Subcutaneous abdominal adipose tissue (tissue), 5 donors: Measurements from ENCODE around the gene CNOT4.
"Not testable (repeated sequence)": the region's sequence is repeated elsewhere in the genome, so short reads cannot be mapped to it uniquely, and the experiment has no call there.

Experiments used
- H3K27ac ChIP-seq: one replicate; pipeline ENCODE4 v1.7.0; 2013; ENCODE audit warnings: low read depth, mild to moderate bottlenecking, inconsistent platforms, low read length, moderate library complexity
- H3K27me3 ChIP-seq, 5 donors: one replicate each; pipeline ENCODE4 v1.7.0; 2013; ENCODE audit warnings: low read length in 5 of 5, inconsistent platforms in 1 of 5; ENCODE audit not compliant: control insufficient read depth in 5 of 5, insufficient read depth in 4 of 5
- H3K36me3 ChIP-seq, 5 donors: one replicate each; pipeline ENCODE4 v1.7.0; 2013; ENCODE audit warnings: low read length in 5 of 5; ENCODE audit not compliant: control insufficient read depth in 5 of 5, insufficient read depth in 5 of 5
- H3K4me1 ChIP-seq, 5 donors: one replicate each; pipeline ENCODE4 v1.7.0; 2013; ENCODE audit warnings: low read length in 5 of 5, mild to moderate bottlenecking in 3 of 5, moderate library complexity in 1 of 5; ENCODE audit not compliant: control insufficient read depth in 5 of 5, insufficient read depth in 5 of 5
- H3K4me3 ChIP-seq, 5 donors: one replicate each; pipeline ENCODE4 v1.7.0; 2013; ENCODE audit warnings: low read length in 5 of 5, low read depth in 1 of 5
- H3K9ac ChIP-seq, 5 donors: one replicate each; pipeline ENCODE4 v1.7.0; 2013; ENCODE audit warnings: low read length in 5 of 5, mild to moderate bottlenecking in 4 of 5, moderate library complexity in 3 of 5
- H3K9me3 ChIP-seq, 5 donors: one replicate each; pipeline ENCODE4 v1.7.0; 2013; ENCODE audit warnings: low read length in 5 of 5; ENCODE audit not compliant: control insufficient read depth in 5 of 5
- donor health status: healthy.
- donor health status: healthy.
- donor health status: healthy.
- donor health status: healthy.
- donor health status: healthy.

Gene CNOT4

DNA sequence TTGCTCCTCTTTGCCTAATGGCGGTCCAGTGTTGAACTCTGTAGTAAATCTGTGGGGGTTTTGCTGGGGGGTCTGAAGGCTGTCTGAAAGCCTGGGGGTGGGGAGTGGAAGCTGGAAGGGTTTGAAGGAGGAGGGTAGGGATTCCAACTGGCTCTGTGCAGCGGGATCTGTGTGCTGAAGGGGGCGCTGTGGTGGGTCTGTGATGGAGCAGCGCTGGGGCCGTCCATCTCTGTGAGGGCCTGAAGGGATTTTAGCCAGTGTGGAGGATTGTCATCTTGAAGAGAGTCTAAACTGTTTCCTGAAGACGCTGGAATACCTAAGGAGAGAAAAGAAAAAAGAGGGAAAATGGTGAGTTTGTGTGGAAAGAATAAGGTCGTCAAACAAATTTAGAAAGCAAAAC lies 147.0 kb downstream of the CNOT4 start:
- Histone ChIP-seq H3K9me3 (no peaks in the 10 kb centered on the region), H3K4me1 (peaks cover 0 to 7% (median 0%) of the 10 kb centered on the region in 5 donors), H3K9ac (no peak overlapping the region), H3K36me3 (peaks cover 9 to 23% (median 18%) of the 10 kb centered on the region in 5 donors), H3K4me3 (no peak overlapping the region), H3K27ac (no peak overlapping the region), H3K27me3 (no peaks in the 10 kb centered on the region)

DNA sequence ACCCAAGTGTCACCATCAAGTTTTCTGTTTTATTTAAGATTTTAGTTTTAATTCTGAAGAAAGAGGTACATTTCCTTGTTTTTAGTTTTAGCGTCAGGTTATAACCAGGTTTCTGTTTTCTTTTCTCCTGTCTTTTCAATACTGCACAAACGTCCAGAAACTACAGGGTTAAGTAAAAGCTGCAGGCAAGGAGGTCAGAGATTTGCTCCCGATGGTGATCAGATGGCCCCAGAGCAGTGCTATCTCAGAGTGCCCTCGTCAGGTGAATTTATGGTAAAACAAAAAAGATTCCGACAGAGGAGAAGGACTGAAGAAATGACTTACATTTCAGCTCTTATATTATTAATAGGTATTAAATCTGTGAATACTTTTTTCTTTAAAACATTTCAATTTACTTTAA lies 148.1 kb downstream of the CNOT4 start:
- H3K9ac ChIP-seq: no peak overlapping the region
- no peak overlapping the region for H3K4me3 ChIP-seq
- no peaks in the 10 kb centered on the region for H3K9me3 ChIP-seq
- H3K27me3 ChIP-seq: no peaks in the 10 kb centered on the region
- peaks cover 9 to 23% (median 18%) of the 10 kb centered on the region in 5 donors for H3K36me3 ChIP-seq
- peaks cover 0 to 7% (median 0%) of the 10 kb centered on the region in 5 donors for H3K4me1 ChIP-seq
- H3K27ac ChIP-seq: no peak overlapping the region

DNA sequence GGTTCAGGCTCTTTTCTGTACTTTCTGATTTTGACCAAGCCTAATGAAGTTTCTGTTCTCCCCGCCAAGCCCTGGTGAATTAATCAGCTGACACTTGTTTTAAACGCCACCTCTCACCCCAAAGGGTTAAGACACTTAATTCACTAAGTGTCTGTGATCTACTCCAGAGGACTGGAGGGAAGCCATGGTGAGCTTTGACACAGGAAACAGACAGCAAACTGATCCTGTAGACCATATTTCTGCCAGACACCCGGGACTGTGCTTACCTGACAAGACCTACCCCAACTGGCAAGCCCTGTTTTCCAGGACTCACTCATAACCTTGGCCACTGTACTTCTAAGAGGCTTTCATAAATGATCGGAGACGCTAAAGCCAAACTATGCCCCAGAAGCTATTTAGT lies 150.3 kb downstream of the CNOT4 start:
- Histone ChIP-seq H3K27ac (no peak overlapping the region), H3K9me3 (no peaks in the 10 kb centered on the region), H3K4me3 (no peak overlapping the region), H3K9ac (no peak overlapping the region), H3K27me3 (no peaks in the 10 kb centered on the region), H3K36me3 (peaks cover 9 to 23% (median 18%) of the 10 kb centered on the region in 5 donors), H3K4me1 (no peaks in the 10 kb centered on the region)

DNA sequence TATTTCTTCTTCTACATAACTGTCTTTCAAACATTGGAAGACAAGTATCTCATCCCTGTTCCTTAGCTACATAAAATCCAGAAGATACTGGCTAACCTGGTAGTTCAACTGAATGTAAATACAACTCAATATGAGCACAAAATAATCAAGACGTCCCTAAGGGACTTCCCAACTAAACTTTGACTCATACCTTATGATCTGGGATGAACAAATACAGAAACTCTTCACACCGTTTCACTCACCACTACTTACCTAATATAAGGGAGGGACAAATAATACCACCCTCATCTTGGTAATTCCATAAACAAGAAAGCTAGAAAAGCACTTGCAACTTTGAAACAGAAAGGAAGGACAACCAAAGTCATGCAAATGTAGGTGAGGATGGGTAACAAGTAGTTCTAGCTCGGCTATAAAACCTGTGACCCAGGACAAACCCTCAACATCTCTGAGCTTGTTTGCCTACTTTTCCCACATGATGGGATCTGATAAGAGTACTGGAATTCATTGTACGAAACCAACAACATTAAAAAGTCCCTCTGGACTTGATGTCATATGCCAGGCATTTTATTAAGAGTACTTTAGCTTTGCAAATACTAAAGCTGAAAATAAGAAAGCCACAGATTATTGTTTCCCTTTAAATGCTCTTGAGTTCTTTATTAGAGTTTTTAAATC lies 154.4 kb downstream of the CNOT4 start:
- Histone ChIP-seq H3K9me3 (no peaks in the 10 kb centered on the region), H3K27ac (no peak overlapping the region), H3K9ac (no peak overlapping the region), H3K4me1 (peaks cover 0 to 9% (median 0%) of the 10 kb centered on the region in 5 donors), H3K36me3 (no peaks in the 10 kb centered on the region), H3K4me3 (no peak overlapping the region), H3K27me3 (no peaks in the 10 kb centered on the region)

DNA sequence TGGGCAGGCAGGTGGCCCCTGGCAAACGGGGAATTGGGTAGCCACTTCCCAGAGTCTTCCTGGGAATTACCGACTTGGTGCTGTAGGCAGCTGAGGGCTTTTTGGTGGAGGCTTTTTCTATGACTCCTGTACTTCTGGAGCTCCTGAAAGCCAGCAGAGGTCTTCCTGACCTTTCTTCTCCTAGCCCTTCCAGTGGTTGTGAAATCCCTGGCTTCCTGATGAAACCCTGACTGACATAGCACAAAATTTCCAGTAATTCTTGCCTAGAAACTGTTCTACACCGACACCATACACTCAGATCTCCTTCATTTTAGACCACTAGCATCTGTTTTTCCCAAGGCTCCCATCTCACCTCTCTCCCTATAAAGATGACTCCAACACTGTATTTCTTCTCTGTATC lies 156.1 kb downstream of the CNOT4 start:
- Histone ChIP-seq H3K36me3 (no peaks in the 10 kb centered on the region), H3K4me1 (peaks cover 0 to 9% (median 0%) of the 10 kb centered on the region in 5 donors), H3K9me3 (no peaks in the 10 kb centered on the region), H3K4me3 (no peak overlapping the region), H3K27ac (no peak overlapping the region), H3K9ac (no peak overlapping the region), H3K27me3 (no peaks in the 10 kb centered on the region)

DNA sequence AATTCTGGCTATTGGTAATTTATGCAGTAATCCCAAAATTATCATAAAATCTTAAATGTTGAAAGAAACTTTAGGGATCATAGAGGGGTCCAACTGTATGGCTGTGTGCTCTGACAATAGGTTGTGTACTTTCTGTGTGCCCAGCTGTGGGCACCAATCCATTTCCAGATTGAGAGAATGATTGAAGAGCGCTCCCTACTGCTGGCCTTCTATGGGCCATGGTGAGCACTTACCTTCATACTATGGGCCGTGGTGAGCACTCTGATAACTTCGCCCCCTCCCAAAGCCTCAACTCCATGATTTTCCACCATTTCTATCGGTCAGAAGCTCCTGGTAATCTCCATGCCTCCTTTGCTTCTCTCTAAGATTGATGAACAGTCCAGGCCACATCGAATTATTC lies 157.6 kb downstream of the CNOT4 start:
- no peaks in the 10 kb centered on the region for H3K36me3 ChIP-seq
- H3K27ac ChIP-seq: no peak overlapping the region
- no peaks in the 10 kb centered on the region for H3K9me3 ChIP-seq
- no peak overlapping the region for H3K9ac ChIP-seq
- no peaks in the 10 kb centered on the region for H3K27me3 ChIP-seq
- no peak overlapping the region for H3K4me3 ChIP-seq
- peaks cover 0 to 9% (median 0%) of the 10 kb centered on the region in 5 donors for H3K4me1 ChIP-seq

DNA sequence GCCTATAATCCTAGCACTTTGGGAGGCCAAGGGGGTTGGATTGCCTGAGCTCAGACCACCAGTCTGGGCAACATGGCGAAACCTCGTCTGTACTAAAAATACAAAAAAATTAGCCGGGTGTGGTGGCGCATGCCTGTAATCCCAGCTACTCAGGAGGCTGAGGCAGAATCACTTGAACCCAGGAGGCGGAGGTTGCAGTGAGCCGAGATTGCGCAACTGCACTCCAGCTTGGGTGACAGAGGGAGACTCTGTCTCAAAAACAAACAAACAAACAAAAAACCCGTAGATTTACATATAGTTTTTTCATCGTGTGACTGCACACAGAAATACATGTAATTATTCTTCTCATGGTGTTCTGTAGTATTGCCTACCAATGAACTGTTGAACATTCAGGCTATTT lies 158.8 kb downstream of the CNOT4 start:
- not testable (repeated sequence) for H3K9me3 ChIP-seq, H3K36me3 ChIP-seq, H3K4me3 ChIP-seq

DNA sequence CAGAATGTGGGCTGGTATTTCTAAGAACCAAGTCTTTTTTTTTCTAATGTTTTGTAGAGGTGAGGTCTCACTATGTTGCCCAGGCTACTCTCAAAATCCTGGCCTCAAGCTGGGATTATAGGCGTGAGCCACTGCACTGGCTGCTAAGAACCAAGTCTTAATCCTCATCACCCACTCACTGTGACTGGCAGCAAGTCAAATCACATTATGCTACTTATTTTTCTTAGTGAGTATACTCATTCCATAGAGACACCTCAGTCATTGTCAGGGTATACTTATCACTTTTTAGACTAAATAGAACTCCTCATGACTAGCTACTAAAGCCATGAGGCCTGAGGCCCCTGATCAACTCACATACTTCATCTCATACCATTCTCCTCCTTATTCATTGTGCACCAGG lies 160.2 kb downstream of the CNOT4 start:
- Histone ChIP-seq H3K27ac (no peak overlapping the region), H3K9me3 (no peaks in the 10 kb centered on the region), H3K27me3 (no peaks in the 10 kb centered on the region), H3K4me1 (peaks cover 0 to 9% (median 0%) of the 10 kb centered on the region in 5 donors), H3K36me3 (no peaks in the 10 kb centered on the region), H3K4me3 (no peak overlapping the region), H3K9ac (no peak overlapping the region)

More for the DNA sequence above, 158.8 kb downstream of the CNOT4 start:
- H3K4me1 ChIP-seq, H3K27ac ChIP-seq, H3K27me3 ChIP-seq, H3K9ac ChIP-seq: not testable (repeated sequence)

DNA sequence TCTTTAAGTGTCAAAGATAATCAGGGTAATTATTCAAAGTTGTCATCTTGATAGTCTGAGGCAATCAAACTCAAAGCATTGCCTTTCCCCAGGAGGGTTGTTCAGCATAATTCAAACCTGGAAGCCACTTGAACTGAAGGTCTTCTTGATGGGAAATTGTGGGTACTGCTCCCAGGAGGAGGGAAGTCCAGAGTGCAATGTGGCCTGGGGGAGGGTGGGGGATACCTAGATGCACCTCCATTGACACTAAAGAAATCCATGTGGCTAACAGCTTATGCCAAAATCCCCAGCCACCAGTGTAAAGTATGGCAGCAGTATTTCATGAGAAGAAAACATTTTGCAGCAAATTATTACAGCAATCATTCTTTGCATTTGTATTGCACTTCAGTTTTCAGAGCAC lies 161.4 kb downstream of the CNOT4 start:
- no peaks in the 10 kb centered on the region for H3K36me3 ChIP-seq
- H3K27ac ChIP-seq: no peak overlapping the region
- H3K9me3 ChIP-seq: no peaks in the 10 kb centered on the region
- no peaks in the 10 kb centered on the region for H3K27me3 ChIP-seq
- peaks cover 0 to under 1% (median 0%) of the 10 kb centered on the region in 5 donors for H3K4me1 ChIP-seq
- H3K9ac ChIP-seq: no peak overlapping the region
- H3K4me3 ChIP-seq: no peak overlapping the region

DNA sequence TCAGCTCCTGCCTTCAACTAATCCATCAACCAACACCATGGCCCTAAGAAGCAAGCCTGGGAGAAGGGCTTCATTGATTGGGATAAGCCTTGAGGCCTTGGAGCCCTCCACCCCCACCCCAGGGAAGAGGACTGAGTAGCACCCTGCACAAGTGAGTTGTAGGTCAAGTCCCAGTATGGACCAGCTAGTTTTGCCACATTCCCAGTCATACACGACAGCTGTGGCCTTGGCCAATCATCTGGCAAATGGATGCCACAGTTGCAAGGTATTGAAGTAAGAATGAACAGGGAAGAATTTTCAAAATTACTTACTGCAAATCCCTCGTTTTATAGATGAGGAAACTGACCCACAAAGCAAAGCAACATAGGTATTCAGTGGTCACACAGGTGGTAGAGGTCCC lies 166.5 kb downstream of the CNOT4 start:
- Histone ChIP-seq H3K27me3 (no peaks in the 10 kb centered on the region), H3K4me3 (no peak overlapping the region), H3K36me3 (no peaks in the 10 kb centered on the region), H3K9me3 (no peaks in the 10 kb centered on the region), H3K9ac (no peak overlapping the region), H3K4me1 (peaks cover 0 to 3% (median 0%) of the 10 kb centered on the region in 5 donors), H3K27ac (no peak overlapping the region)
